ENCODE data around the gene FNTB.

- TF ChIP-seq, protein P1, sequence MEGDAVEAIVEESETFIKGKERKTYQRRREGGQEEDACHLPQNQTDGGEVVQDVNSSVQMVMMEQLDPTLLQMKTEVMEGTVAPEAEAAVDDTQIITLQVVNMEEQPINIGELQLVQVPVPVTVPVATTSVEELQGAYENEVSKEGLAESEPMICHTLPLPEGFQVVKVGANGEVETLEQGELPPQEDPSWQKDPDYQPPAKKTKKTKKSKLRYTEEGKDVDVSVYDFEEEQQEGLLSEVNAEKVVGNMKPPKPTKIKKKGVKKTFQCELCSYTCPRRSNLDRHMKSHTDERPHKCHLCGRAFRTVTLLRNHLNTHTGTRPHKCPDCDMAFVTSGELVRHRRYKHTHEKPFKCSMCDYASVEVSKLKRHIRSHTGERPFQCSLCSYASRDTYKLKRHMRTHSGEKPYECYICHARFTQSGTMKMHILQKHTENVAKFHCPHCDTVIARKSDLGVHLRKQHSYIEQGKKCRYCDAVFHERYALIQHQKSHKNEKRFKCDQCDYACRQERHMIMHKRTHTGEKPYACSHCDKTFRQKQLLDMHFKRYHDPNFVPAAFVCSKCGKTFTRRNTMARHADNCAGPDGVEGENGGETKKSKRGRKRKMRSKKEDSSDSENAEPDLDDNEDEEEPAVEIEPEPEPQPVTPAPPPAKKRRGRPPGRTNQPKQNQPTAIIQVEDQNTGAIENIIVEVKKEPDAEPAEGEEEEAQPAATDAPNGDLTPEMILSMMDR (IDR thresholded peaks at IDR 0.05): no peak
- TF ChIP-seq POLR2A (IDR thresholded peaks at IDR 0.05): no peak
These were observed 57.9 kb downstream of the FNTB start for GRCh38 chr14:65044596-65044959.
